ENCODE measurements around the gene PAMR1. TPM values are rescaled to one million over a fixed set of nuclear protein-coding genes. Genes with fewer than 3 reads are reported as not detected.

Gene PAMR1
- total RNA-seq, 4 donors from 2014 or later: 0.49 to 3.2 (median 1.4) TPM

DNA sequence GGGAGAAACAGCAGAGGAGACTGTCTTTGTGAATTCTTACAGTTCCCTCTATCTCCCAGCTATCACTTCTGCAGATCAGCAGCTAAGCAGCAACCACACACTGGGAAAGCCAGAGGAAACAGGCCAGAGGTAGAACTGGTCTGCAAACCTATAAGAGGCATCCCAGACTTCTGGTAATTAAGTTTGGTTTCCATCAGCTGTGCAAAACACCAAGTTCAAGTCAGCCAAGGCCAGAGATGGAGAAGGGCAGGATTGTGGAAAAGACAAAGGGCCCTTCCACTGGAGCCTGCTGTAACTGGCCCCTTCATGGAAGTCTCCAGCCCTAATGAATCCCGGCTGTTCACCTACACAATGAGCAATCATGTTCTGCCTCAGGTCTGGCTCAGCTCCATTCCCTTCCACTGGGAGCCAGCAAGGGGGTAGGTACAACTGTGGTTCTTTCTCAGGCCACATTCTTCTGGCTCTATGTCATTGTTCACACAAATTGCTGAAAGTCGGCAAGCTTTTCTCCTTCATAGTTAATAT lies 4.6 kb upstream of the PAMR1 start:
- Histone ChIP-seq H3K27ac (no peak overlapping the region), H3K36me3 (no peaks in the 10 kb centered on the region), H3K4me1 (no peaks in the 10 kb centered on the region), H3K9me3 (no peaks in the 10 kb centered on the region), H3K4me3 (no peak overlapping the region), H3K27me3 (peaks cover 0 to 13% (median 7%) of the 10 kb centered on the region in 3 donors)
- intact Hi-C loops (cut with DNase I; ENCODE audit: low total_unique reads) (no loop called here), in situ Hi-C loops (cut with MboI; ENCODE audit: low sequenced_read_pairs in 4 of 4) (no loop called here)
- TF ChIP-seq POLR2A (IDR thresholded peaks at IDR 0.05): no peak
- TF ChIP-seq, protein P1, sequence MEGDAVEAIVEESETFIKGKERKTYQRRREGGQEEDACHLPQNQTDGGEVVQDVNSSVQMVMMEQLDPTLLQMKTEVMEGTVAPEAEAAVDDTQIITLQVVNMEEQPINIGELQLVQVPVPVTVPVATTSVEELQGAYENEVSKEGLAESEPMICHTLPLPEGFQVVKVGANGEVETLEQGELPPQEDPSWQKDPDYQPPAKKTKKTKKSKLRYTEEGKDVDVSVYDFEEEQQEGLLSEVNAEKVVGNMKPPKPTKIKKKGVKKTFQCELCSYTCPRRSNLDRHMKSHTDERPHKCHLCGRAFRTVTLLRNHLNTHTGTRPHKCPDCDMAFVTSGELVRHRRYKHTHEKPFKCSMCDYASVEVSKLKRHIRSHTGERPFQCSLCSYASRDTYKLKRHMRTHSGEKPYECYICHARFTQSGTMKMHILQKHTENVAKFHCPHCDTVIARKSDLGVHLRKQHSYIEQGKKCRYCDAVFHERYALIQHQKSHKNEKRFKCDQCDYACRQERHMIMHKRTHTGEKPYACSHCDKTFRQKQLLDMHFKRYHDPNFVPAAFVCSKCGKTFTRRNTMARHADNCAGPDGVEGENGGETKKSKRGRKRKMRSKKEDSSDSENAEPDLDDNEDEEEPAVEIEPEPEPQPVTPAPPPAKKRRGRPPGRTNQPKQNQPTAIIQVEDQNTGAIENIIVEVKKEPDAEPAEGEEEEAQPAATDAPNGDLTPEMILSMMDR (IDR thresholded peaks at IDR 0.05 in 4 of 5, conservative IDR thresholded peaks at IDR 0.05 in 1 of 5): no peak
- no peak for ATAC-seq
- DNase-seq: no peak

DNA sequence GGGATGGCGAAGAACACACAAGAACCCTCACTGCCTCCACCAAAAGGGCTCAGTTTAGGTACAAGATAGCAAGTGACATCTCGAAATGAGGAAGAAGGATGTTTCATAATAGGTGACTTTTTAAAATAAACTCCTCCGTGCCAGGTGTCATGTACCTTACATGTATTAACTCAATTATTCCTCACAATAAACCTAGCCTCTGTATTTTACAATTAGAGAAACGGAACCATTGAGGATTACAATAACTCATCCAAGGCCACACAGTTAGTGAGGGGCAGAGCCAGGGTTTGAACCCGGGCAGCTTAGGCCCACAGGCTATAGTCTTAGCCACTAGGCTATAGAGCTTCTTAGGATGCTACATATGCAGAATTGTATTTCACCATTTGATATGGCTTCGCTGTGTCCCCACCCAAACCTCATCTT lies 965 bp upstream of the PAMR1 start:
- TF ChIP-seq, protein P1 (IDR thresholded peaks at IDR 0.05 in 4 of 5, conservative IDR thresholded peaks at IDR 0.05 in 1 of 5): no peak
- TF ChIP-seq POLR2A (IDR thresholded peaks at IDR 0.05): no peak
- H3K36me3 ChIP-seq: no peaks in the 10 kb centered on the region

DNA sequence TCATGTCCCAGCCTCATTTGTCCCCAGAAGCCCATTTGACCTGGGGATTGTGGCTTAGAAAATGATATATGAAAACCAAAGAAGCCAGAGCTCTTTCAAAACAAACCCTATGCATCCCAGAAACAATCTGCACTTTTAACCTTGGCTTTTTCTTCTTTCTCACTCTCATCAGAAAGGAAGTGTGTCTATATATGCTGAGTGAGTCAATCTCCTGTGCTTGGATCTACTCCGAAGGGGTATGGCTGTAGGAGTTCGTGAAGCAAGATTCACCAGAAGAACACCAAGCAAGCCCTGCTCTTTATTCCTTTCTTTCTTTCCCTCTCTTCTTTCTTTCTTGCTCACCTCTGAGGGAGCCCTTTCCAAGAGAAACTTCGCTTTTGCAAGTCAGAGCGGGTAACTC lies 636 bp downstream of the PAMR1 start:
- TF ChIP-seq POLR2A (IDR thresholded peaks at IDR 0.05): no peak
- TF ChIP-seq, protein P1 (IDR thresholded peaks at IDR 0.05 in 4 of 5, conservative IDR thresholded peaks at IDR 0.05 in 1 of 5): no peak
- ATAC-seq: no peak

More for the DNA sequence above, 965 bp upstream of the PAMR1 start:
- no peak for DNase-seq
- Histone ChIP-seq H3K4me1 (no peaks in the 10 kb centered on the region), H3K27me3 (peaks cover 5 to 22% (median 14%) of the 10 kb centered on the region in 3 donors), H3K9me3 (no peaks in the 10 kb centered on the region), H3K4me3 (no peak overlapping the region), H3K27ac (no peak overlapping the region)
- in situ Hi-C loops (cut with MboI; ENCODE audit: low sequenced_read_pairs in 4 of 4): no loop called here
- intact Hi-C loops (cut with DNase I; ENCODE audit: low total_unique reads): no loop called here
- ATAC-seq: no peak

DNA sequence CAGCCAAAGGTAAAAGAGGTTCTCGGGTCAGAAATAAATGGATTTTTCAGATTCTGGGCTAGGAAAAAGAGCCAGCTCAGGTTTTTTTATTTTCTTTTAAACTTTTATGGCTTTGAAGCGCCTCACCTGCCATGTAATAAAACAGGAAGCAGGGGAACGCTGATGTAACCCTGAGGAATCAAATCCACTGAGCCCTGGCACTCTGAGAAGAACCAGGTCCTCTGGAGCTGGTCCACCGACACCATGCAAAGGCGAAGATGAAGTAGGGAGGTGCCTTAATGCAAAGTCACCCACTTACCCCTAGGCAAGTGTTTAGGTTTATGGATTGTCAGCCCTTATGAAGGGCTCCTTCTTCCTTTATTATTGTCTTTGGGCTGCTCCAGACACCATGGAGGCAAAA lies 1.6 kb downstream of the PAMR1 start:
- Histone ChIP-seq H3K36me3 (no peaks in the 10 kb centered on the region), H3K4me3 (no peak overlapping the region), H3K27me3 (peaks cover 5 to 22% (median 17%) of the 10 kb centered on the region in 3 donors), H3K4me1 (no peaks in the 10 kb centered on the region), H3K27ac (peak overlapping the region in 2 of 4 donors; percentile 3 to 24), H3K9me3 (no peaks in the 10 kb centered on the region)
- TF ChIP-seq, protein P1 (IDR thresholded peaks at IDR 0.05 in 4 of 5, conservative IDR thresholded peaks at IDR 0.05 in 1 of 5): no peak
- TF ChIP-seq POLR2A (IDR thresholded peaks at IDR 0.05): no peak
- in situ Hi-C loops (cut with MboI; ENCODE audit: low sequenced_read_pairs in 4 of 4): no loop called here
- ATAC-seq: no peak
- DNase-seq: no peak
- intact Hi-C loops (cut with DNase I; ENCODE audit: low total_unique reads): no loop called here

More for the DNA sequence above, 636 bp downstream of the PAMR1 start:
- H3K4me1 ChIP-seq: no peaks in the 10 kb centered on the region
- peak overlapping the region in 2 of 4 donors; percentile 29 to 31 for H3K27ac ChIP-seq
- intact Hi-C loops (cut with DNase I; ENCODE audit: low total_unique reads): no loop called here
- H3K27me3 ChIP-seq: peaks cover 5 to 22% (median 17%) of the 10 kb centered on the region in 3 donors
- DNase-seq: no peak
- in situ Hi-C loops (cut with MboI; ENCODE audit: low sequenced_read_pairs in 4 of 4): no loop called here
- peak overlapping the region in 1 of 4 donors; percentile 38 for H3K4me3 ChIP-seq
- no peaks in the 10 kb centered on the region for H3K9me3 ChIP-seq
- H3K36me3 ChIP-seq: no peaks in the 10 kb centered on the region
